CD14-positive monocyte (primary cell): ENCODE measurements around the gene SDK1. TPM values are rescaled to one million over a fixed set of nuclear protein-coding genes. Genes with fewer than 3 reads are reported as not detected.

Experiments
- DNase-seq, 3 donors: peaks; one replicate each; pipeline ENCODE4 v3.0.0-alpha.2; 2011 to 2022
- H2AFZ ChIP-seq: 2 replicates; pipeline ENCODE4 v1.6.0; 2012; ENCODE audit warnings: mild to moderate bottlenecking, low read depth, low read length, inconsistent platforms; ENCODE audit not compliant: insufficient read depth, poor library complexity, severe bottlenecking
- H3K27ac ChIP-seq, 2 donors: 1 replicate in 1 of 2; 2 replicates in 1 of 2; pipeline ENCODE4 v1.5.1; 2012 to 2013; ENCODE audit warnings: low read length in 2 of 2, control low read depth in 1 of 2, inconsistent platforms in 1 of 2, low read depth in 1 of 2, mild to moderate bottlenecking in 1 of 2
- H3K27me3 ChIP-seq, 2 donors: one replicate each; pipeline versions ENCODE4 v1.6.0 to v1.6.1; 2011 to 2013; ENCODE audit warnings: low read length in 2 of 2; ENCODE audit not compliant: control insufficient read depth in 2 of 2, insufficient read depth in 2 of 2
- H3K36me3 ChIP-seq, 2 donors: replicated peaks in 1 of 2; 1 replicate in 1 of 2; 2 replicates in 1 of 2; pipeline versions ENCODE4 v1.5.1 to v1.6.1; 2012 to 2013; ENCODE audit warnings: low read length in 2 of 2, control low read depth in 1 of 2, inconsistent platforms in 1 of 2, mild to moderate bottlenecking in 1 of 2; ENCODE audit not compliant: insufficient read depth in 2 of 2, control insufficient read depth in 1 of 2
- H3K4me1 ChIP-seq, 2 donors: 1 replicate in 1 of 2; 2 replicates in 1 of 2; pipeline versions ENCODE4 v1.5.1 to v1.6.1; 2012 to 2013; ENCODE audit warnings: low read length in 2 of 2, control low read depth in 1 of 2, inconsistent platforms in 1 of 2, mild to moderate bottlenecking in 1 of 2, moderate library complexity in 1 of 2; ENCODE audit not compliant: insufficient read depth in 2 of 2, control insufficient read depth in 1 of 2
- H3K4me2 ChIP-seq: replicated peaks from 2 replicates; pipeline ENCODE3; 2012; ENCODE audit warnings: low read length, moderate library complexity, mild to moderate bottlenecking; ENCODE audit not compliant: poor library complexity, severe bottlenecking; ENCODE audit errors: extremely low read depth
- H3K4me3 ChIP-seq, 3 experiments: fragments of 200-600 bp in 1 of 3; sonication (generic) in 1 of 3; replicated peaks in 1 of 3; 1 replicate in 2 of 3; 2 replicates in 1 of 3; pipeline ENCODE4 v1.5.1; 2011 to 2013; ENCODE audit warnings: low read length in 3 of 3, mild to moderate bottlenecking in 3 of 3, control low read depth in 2 of 3, low read depth in 2 of 3, inconsistent platforms in 1 of 3, moderate library complexity in 1 of 3
- H3K79me2 ChIP-seq: 2 replicates; pipeline ENCODE4 v1.6.0; 2012; ENCODE audit warnings: mild to moderate bottlenecking, control low read depth, inconsistent platforms, low read length, moderate library complexity; ENCODE audit not compliant: insufficient read depth
- H3K9ac ChIP-seq: 2 replicates; pipeline ENCODE4 v1.6.0; 2017; ENCODE audit warnings: low read length, mild to moderate bottlenecking; ENCODE audit not compliant: insufficient read depth, poor library complexity, severe bottlenecking
- H3K9me3 ChIP-seq, 2 donors: replicated peaks in 1 of 2; 1 replicate in 1 of 2; 2 replicates in 1 of 2; pipeline versions ENCODE4 v1.5.1 to v1.6.1; 2012 to 2013; ENCODE audit warnings: low read length in 2 of 2, control low read depth in 1 of 2; ENCODE audit not compliant: control insufficient read depth in 1 of 2, insufficient read depth in 1 of 2
- H4K20me1 ChIP-seq: 2 replicates; pipeline ENCODE4 v1.6.0; 2012; ENCODE audit warnings: mild to moderate bottlenecking, low read length, control low read depth, moderate library complexity; ENCODE audit not compliant: insufficient read depth
- H3K27ac Mint-ChIP-seq, 7 donors: one replicate each; pipeline ENCODE4 v1.8.0; 2020; ENCODE audit warnings: mild to moderate bottlenecking in 7 of 7, mixed read lengths in 7 of 7, moderate library complexity in 6 of 7, inconsistent platforms in 2 of 7
- H3K27me3 Mint-ChIP-seq, 3 donors: one replicate each; pipeline ENCODE4 v1.8.0; 2021 to 2022; ENCODE audit warnings: low read depth in 3 of 3, mild to moderate bottlenecking in 3 of 3, mixed read lengths in 3 of 3, moderate library complexity in 3 of 3, inconsistent platforms in 1 of 3
- H3K36me3 Mint-ChIP-seq, 2 donors: one replicate each; pipeline ENCODE4 v1.8.0; 2020; ENCODE audit warnings: mixed read lengths in 2 of 2, inconsistent platforms in 1 of 2, mild to moderate bottlenecking in 1 of 2
- H3K4me1 Mint-ChIP-seq: one replicate; pipeline ENCODE4 v1.8.0; 2020; ENCODE audit warnings: mild to moderate bottlenecking, mixed read lengths
- H3K4me3 Mint-ChIP-seq, 2 donors: one replicate each; pipeline ENCODE4 v1.8.0; 2020; ENCODE audit warnings: mild to moderate bottlenecking in 2 of 2, mixed read lengths in 2 of 2, moderate library complexity in 1 of 2
- H3K9me3 Mint-ChIP-seq, 7 donors: one replicate each; pipeline ENCODE4 v1.8.0; 2020 to 2022; ENCODE audit warnings: mixed read lengths in 7 of 7, mild to moderate bottlenecking in 6 of 7, moderate library complexity in 6 of 7, inconsistent platforms in 2 of 7
- WGBS: methylation state at CpG from one replicate; pipeline ENCODE4 v1.1.5; 2013; ENCODE audit warnings: missing lambda C conversion rate; ENCODE audit not compliant: insufficient coverage; 5-methylcytosine and 5-hydroxymethylcytosine counted together
- intact Hi-C, 2 donors: fragments of 100-400 bp; cut with micrococcal nuclease; formaldehyde crosslinking; loops; one replicate each; pipeline versions ENCODE4 v1.15.0 to v1.15.1; 2023
- polyA plus RNA-seq, 3 donors: library from polyadenylated mRNA; depleted of rRNA in 1 of 3; unstranded in 2 of 3; stranded (reverse) in 1 of 3; fragments of 300-500 nt in 2 of 3; fragments of >200 nt in 1 of 3; fragmentation: Illumina TruSeq in 2 of 3; gene quantifications; 1 replicate in 2 of 3; 2 replicates in 1 of 3; pipeline ENCODE4 v1.2.3, GENCODE V29; 2012 to 2021
- TF ChIP-seq, protein P1 (sequence below): fragments of 200-600 bp; IDR thresholded peaks from one replicate; pipeline ENCODE4 v1.8.0; 2022; ENCODE audit warnings: antibody characterized with exemption, mild to moderate bottlenecking

SDK1 gene
- polyA plus RNA-seq, 3 donors = 0.01 TPM; not detected in 2

- no peaks in the 10 kb centered on the region for H4K20me1 ChIP-seq
- no peaks in the 10 kb centered on the region for H3K36me3 ChIP-seq
- TF ChIP-seq, protein P1, sequence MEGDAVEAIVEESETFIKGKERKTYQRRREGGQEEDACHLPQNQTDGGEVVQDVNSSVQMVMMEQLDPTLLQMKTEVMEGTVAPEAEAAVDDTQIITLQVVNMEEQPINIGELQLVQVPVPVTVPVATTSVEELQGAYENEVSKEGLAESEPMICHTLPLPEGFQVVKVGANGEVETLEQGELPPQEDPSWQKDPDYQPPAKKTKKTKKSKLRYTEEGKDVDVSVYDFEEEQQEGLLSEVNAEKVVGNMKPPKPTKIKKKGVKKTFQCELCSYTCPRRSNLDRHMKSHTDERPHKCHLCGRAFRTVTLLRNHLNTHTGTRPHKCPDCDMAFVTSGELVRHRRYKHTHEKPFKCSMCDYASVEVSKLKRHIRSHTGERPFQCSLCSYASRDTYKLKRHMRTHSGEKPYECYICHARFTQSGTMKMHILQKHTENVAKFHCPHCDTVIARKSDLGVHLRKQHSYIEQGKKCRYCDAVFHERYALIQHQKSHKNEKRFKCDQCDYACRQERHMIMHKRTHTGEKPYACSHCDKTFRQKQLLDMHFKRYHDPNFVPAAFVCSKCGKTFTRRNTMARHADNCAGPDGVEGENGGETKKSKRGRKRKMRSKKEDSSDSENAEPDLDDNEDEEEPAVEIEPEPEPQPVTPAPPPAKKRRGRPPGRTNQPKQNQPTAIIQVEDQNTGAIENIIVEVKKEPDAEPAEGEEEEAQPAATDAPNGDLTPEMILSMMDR = no peak
- no peak overlapping the region for H3K4me2 ChIP-seq
- H3K27me3 ChIP-seq = no peaks in the 10 kb centered on the region
- H3K36me3 Mint-ChIP-seq = no peaks in the 10 kb centered on the region
- no peaks in the 10 kb centered on the region for H3K79me2 ChIP-seq
- no peak overlapping the region for H3K4me3 ChIP-seq
- H3K4me1 ChIP-seq = no peaks in the 10 kb centered on the region
- peaks cover 0 to 19% of the 10 kb centered on the region in 2 donors for H3K9me3 ChIP-seq
- H3K4me1 Mint-ChIP-seq = peaks cover 6% of the 10 kb centered on the region
- H3K4me3 Mint-ChIP-seq = no peak overlapping the region
- no peak overlapping the region for H3K27ac ChIP-seq
- WGBS = 80% methylated on average over 1 of the region's 1 CpG
- no peak overlapping the region for H3K27ac Mint-ChIP-seq
- H3K9me3 Mint-ChIP-seq = peaks cover 7 to 28% (median 18%) of the 10 kb centered on the region in 7 donors
- no peak overlapping the region for H3K9ac ChIP-seq
- intact Hi-C loops = no loop called here
- H2AFZ ChIP-seq = no peak overlapping the region
- H3K27me3 Mint-ChIP-seq = peaks cover 0 to 3% (median 1%) of the 10 kb centered on the region in 3 donors
- DNase-seq = no peak
Measured at GRCh38 chr7:4057289-4057616, 756.2 kb downstream of the SDK1 start.

- no CpG with 5 or more reads among the region's 1 CpG for WGBS
- peaks cover 7 to 24% (median 18%) of the 10 kb centered on the region in 7 donors for H3K9me3 Mint-ChIP-seq
- no peaks in the 10 kb centered on the region for H3K36me3 ChIP-seq
- no peaks in the 10 kb centered on the region for H3K27me3 ChIP-seq
- H3K79me2 ChIP-seq = no peaks in the 10 kb centered on the region
- H3K27ac Mint-ChIP-seq = no peak overlapping the region
- TF ChIP-seq, protein P1 = no peak
- H4K20me1 ChIP-seq = no peaks in the 10 kb centered on the region
- intact Hi-C loops = no loop called here
- no peak overlapping the region for H2AFZ ChIP-seq
- peaks cover 6% of the 10 kb centered on the region for H3K4me1 Mint-ChIP-seq
- no peak overlapping the region for H3K9ac ChIP-seq
- H3K4me2 ChIP-seq = no peak overlapping the region
- DNase-seq = no peak
- H3K27me3 Mint-ChIP-seq = peaks cover 0 to 3% (median 1%) of the 10 kb centered on the region in 3 donors
- no peaks in the 10 kb centered on the region for H3K36me3 Mint-ChIP-seq
- H3K27ac ChIP-seq = no peak overlapping the region
- H3K9me3 ChIP-seq = peaks cover 0 to 18% of the 10 kb centered on the region in 2 donors
- no peaks in the 10 kb centered on the region for H3K4me1 ChIP-seq
- H3K4me3 ChIP-seq = no peak overlapping the region
- no peak overlapping the region for H3K4me3 Mint-ChIP-seq
Measured at GRCh38 chr7:4058158-4058557, 757.1 kb downstream of the SDK1 start.
